Thoracic aorta (tissue), 2 donors: ENCODE measurements around the gene IRF1. TPM values are rescaled to one million over a fixed set of nuclear protein-coding genes. Genes with fewer than 3 reads are reported as not detected.

ENCODE experiments used
- ATAC-seq: fragments of 150-250 bp; one replicate; pipeline ENCODE4 v1.8.0; 2017; ENCODE audit warnings: low read depth; ENCODE audit not compliant: insufficient number of reproducible peaks, low FRiP score
- DNase-seq: peaks from one replicate; pipeline ENCODE4 v3.0.0-alpha.2; 2020; ENCODE audit warnings: low spot score
- H3K27ac ChIP-seq, 2 donors: fragments of 200-600 bp; sonication (generic); 1 replicate in 1 of 2; 2 replicates in 1 of 2; pipeline ENCODE4 v1.5.1; 2016; ENCODE audit warnings: mild to moderate bottlenecking in 2 of 2, moderate library complexity in 2 of 2
- H3K27me3 ChIP-seq: fragments of 200-600 bp; sonication (generic); replicated peaks from 2 replicates; pipeline ENCODE4 v1.6.0; 2016; ENCODE audit warnings: mild to moderate bottlenecking; ENCODE audit not compliant: insufficient read depth
- H3K36me3 ChIP-seq: fragments of 200-600 bp; sonication (generic); one replicate; pipeline ENCODE4 v1.5.1; 2016
- H3K4me1 ChIP-seq, 2 donors: fragments of 200-600 bp; sonication (generic); 1 replicate in 1 of 2; 2 replicates in 1 of 2; pipeline versions ENCODE4 v1.5.1 to v1.6.0; 2016; ENCODE audit warnings: low read depth in 2 of 2, mild to moderate bottlenecking in 1 of 2; ENCODE audit not compliant: control insufficient read depth in 1 of 2
- H3K4me3 ChIP-seq: fragments of 200-600 bp; sonication (generic); 2 replicates; pipeline ENCODE4 v1.5.1; 2016; ENCODE audit warnings: mild to moderate bottlenecking
- H3K9me3 ChIP-seq: fragments of 200-600 bp; sonication (generic); 2 replicates; pipeline ENCODE4 v1.5.1; 2016
- CTCF ChIP-seq: fragments of 200-600 bp; sonication (generic); IDR thresholded peaks from one replicate; pipeline ENCODE4 v1.5.1; 2019; ENCODE audit warnings: antibody characterized with exemption
- total RNA-seq, 2 donors: library from RNA; depleted of rRNA; stranded (reverse); fragments of >200 nt; gene quantifications; one replicate each; pipeline versions ENCODE4 v1.1.0 to v1.2.3, GENCODE V29; 2016

Gene IRF1
- total RNA-seq, 2 donors from 2014 or later = 31.3 to 57.7 TPM

GRCh38 chr5:132459983-132460838, 30.4 kb downstream of the IRF1 start:
- Histone ChIP-seq H3K27me3 (no peaks in the 10 kb centered on the region), H3K27ac (no peak overlapping the region), H3K4me3 (no peak overlapping the region), H3K36me3 (no peaks in the 10 kb centered on the region), H3K9me3 (no peaks in the 10 kb centered on the region), H3K4me1 (peaks cover 19 to 49% of the 10 kb centered on the region in 2 donors)
- peak; percentile 15 for TF ChIP-seq CTCF
- DNase-seq (no peak), ATAC-seq (no peak)

- Histone ChIP-seq H3K4me3 (no peak overlapping the region), H3K36me3 (no peaks in the 10 kb centered on the region), H3K9me3 (no peaks in the 10 kb centered on the region), H3K4me1 (peaks cover 19 to 40% of the 10 kb centered on the region in 2 donors), H3K27me3 (no peaks in the 10 kb centered on the region), H3K27ac (no peak overlapping the region)
- DNase-seq = no peak
- no peak for TF ChIP-seq CTCF
- no peak for ATAC-seq
Observed at GRCh38 chr5:132459031-132459982, 31.3 kb downstream of the IRF1 start.

GRCh38 chr5:132458651-132459030, 31.9 kb downstream of the IRF1 start:
- TF ChIP-seq CTCF = no peak
- Histone ChIP-seq H3K9me3 (no peaks in the 10 kb centered on the region), H3K36me3 (no peaks in the 10 kb centered on the region), H3K4me1 (peaks cover 14 to 34% of the 10 kb centered on the region in 2 donors), H3K27ac (no peak overlapping the region), H3K4me3 (no peak overlapping the region), H3K27me3 (no peaks in the 10 kb centered on the region)
- ATAC-seq = no peak
- no peak for DNase-seq

DNA sequence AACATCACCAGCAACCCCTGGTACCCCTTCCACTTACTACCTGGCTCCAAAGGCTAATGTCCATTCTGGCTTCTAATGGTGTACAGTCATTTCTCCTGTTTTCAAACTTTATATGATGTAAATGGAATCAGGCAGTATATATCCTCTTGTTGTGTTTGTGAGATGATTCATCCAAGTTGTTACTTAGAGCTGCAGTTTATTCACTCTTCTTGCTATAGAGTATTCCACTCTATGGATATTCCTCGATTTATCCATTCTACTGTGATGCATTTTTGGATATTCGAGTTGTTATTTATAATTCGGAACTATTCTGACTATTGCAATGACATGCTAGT, 32.4 kb downstream of the IRF1 start:
- H3K4me1 ChIP-seq = peaks cover 12 to 29% of the 10 kb centered on the region in 2 donors
- no peaks in the 10 kb centered on the region for H3K27me3 ChIP-seq

More for the DNA sequence above, 32.4 kb downstream of the IRF1 start:
- no peak overlapping the region for H3K4me3 ChIP-seq
- H3K27ac ChIP-seq = no peak overlapping the region
- DNase-seq (no peak), ATAC-seq (no peak)
- no peak for TF ChIP-seq CTCF
- H3K36me3 ChIP-seq = no peaks in the 10 kb centered on the region
- no peaks in the 10 kb centered on the region for H3K9me3 ChIP-seq
